ENCODE data around the gene PRPF6. TPM values are rescaled to one million over a fixed set of nuclear protein-coding genes. Genes with fewer than 3 reads are reported as not detected.

The PRPF6 gene
- total RNA-seq, 1 experiment from 2014 or later: 88.4 TPM

GRCh38 chr20:64074963-64075362, 94.0 kb downstream of the PRPF6 start:
- no peaks in the 10 kb centered on the region for H3K36me3 ChIP-seq (ENCODE audit: control insufficient read depth, insufficient read depth, low read length)
- H3K27ac ChIP-seq (ENCODE audit: low read length): no peak overlapping the region
- TF ChIP-seq, protein P1, sequence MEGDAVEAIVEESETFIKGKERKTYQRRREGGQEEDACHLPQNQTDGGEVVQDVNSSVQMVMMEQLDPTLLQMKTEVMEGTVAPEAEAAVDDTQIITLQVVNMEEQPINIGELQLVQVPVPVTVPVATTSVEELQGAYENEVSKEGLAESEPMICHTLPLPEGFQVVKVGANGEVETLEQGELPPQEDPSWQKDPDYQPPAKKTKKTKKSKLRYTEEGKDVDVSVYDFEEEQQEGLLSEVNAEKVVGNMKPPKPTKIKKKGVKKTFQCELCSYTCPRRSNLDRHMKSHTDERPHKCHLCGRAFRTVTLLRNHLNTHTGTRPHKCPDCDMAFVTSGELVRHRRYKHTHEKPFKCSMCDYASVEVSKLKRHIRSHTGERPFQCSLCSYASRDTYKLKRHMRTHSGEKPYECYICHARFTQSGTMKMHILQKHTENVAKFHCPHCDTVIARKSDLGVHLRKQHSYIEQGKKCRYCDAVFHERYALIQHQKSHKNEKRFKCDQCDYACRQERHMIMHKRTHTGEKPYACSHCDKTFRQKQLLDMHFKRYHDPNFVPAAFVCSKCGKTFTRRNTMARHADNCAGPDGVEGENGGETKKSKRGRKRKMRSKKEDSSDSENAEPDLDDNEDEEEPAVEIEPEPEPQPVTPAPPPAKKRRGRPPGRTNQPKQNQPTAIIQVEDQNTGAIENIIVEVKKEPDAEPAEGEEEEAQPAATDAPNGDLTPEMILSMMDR (IDR thresholded peaks at IDR 0.05): no peak
- TF ChIP-seq POLR2AphosphoS5 (IDR thresholded peaks at IDR 0.05; ENCODE audit: low read depth, low read length) (no peak), REST (IDR thresholded peaks at IDR 0.05; ENCODE audit: insufficient read depth in 1 of 2, low read depth in 2 of 2, low read length in 1 of 2) (no peak), SIN3A (IDR thresholded peaks at IDR 0.05; ENCODE audit: borderline replicate concordance, insufficient read depth, low read depth, low read length) (no peak), TCF7L2 (IDR thresholded peaks at IDR 0.05; ENCODE audit: low read depth, low read length) (no peak)
- no peaks in the 10 kb centered on the region for H3K27me3 ChIP-seq (ENCODE audit: control insufficient read depth, insufficient read depth, low read length)
- peaks cover 12% of the 10 kb centered on the region for H3K4me1 ChIP-seq (ENCODE audit: control insufficient read depth, insufficient read depth, low read length)
- H3K4me3 ChIP-seq (ENCODE audit: low read depth in 2 of 2, low read length in 2 of 2): no peak overlapping the region
- no peaks in the 10 kb centered on the region for H3K9me3 ChIP-seq (ENCODE audit: control insufficient read depth, insufficient read depth, low read depth, low read length)
- in situ Hi-C loops (cut with HindIII; ENCODE audit: low pct_unique_long_range_greater_than_20kb, low sequenced_read_pairs): no loop called here
- ChIA-PET POLR2A (no interaction called here), CTCF (no interaction called here)
- ATAC-seq: no peak
- DNase-seq (ENCODE audit: low read depth, low spot score): no peak
- BruUV-seq (replicated peaks): no TSS peak
- intact Hi-C loops (cut with micrococcal nuclease; ENCODE audit: unreplicated experiment): no loop called here

- H3K4me3 ChIP-seq (ENCODE audit: low read depth in 2 of 2, low read length in 2 of 2): no peak overlapping the region
- TF ChIP-seq, protein P1 (IDR thresholded peaks at IDR 0.05): no peak
- TF ChIP-seq REST (IDR thresholded peaks at IDR 0.05; ENCODE audit: insufficient read depth in 1 of 2, low read depth in 2 of 2, low read length in 1 of 2) (no peak), POLR2AphosphoS5 (IDR thresholded peaks at IDR 0.05; ENCODE audit: low read depth, low read length) (no peak), SIN3A (IDR thresholded peaks at IDR 0.05; ENCODE audit: borderline replicate concordance, insufficient read depth, low read depth, low read length) (no peak), TCF7L2 (IDR thresholded peaks at IDR 0.05; ENCODE audit: low read depth, low read length) (no peak)
- BruUV-seq (replicated peaks): no TSS peak
- no peak overlapping the region for H3K27ac ChIP-seq (ENCODE audit: low read length)
- in situ Hi-C loops (cut with HindIII; ENCODE audit: low pct_unique_long_range_greater_than_20kb, low sequenced_read_pairs): no loop called here
- no peaks in the 10 kb centered on the region for H3K36me3 ChIP-seq (ENCODE audit: control insufficient read depth, insufficient read depth, low read length)
- no peaks in the 10 kb centered on the region for H3K9me3 ChIP-seq (ENCODE audit: control insufficient read depth, insufficient read depth, low read depth, low read length)
- POLR2A ChIA-PET: no interaction called here
- no peaks in the 10 kb centered on the region for H3K27me3 ChIP-seq (ENCODE audit: control insufficient read depth, insufficient read depth, low read length)
- CTCF ChIA-PET: no interaction called here
- intact Hi-C loops (cut with micrococcal nuclease; ENCODE audit: unreplicated experiment): no loop called here
- H3K4me1 ChIP-seq (ENCODE audit: control insufficient read depth, insufficient read depth, low read length): peaks cover 15% of the 10 kb centered on the region
- ATAC-seq (no peak), DNase-seq (ENCODE audit: low read depth, low spot score) (no peak)
These were observed 94.6 kb downstream of the PRPF6 start for GRCh38 chr20:64075556-64075955.
